Measurements from ENCODE around the gene LIN52.

LIN52 gene

DNA sequence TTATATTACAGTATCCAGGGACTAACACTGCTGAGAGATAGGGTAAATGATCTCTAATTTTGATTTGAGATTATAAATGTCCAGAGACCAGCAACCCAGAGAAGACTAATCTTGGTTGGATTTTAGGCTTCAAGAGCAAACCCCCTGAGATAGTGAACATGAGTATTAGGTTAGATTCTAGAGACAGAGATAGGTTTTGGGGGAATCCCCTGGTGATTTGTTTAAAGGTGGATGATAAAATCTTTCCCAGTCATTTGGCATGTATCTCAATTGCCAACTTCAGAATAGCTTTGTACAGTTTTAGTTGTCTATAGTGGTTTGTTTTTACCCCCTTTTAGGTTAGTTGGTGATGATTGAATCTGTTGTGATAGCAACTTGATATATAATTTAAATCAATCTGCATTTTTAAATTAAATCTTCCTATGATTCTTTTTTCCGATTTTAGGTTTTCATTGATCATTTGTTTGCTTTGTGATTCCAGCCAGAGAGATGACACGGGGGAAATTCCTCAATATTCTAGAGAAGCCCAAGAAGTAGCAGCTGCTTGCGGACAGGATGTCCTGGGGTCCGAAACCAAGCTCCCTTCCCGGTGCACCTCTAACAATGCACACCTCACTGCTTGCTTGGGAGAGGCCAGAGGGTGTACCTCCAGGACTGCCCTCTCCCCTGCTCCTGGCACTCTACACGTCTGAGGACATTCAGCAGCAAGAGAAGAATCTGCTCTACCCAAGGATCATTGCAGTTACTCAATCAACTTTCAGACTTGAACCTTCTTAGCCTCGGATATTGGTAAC, 113.9 kb downstream of the LIN52 start:
- Histone ChIP-seq H2BK12ac (ENCODE audit: low read length) (no peak overlapping the region), H2AFZ (ENCODE audit: insufficient read depth, low read length, poor library complexity) (no peak overlapping the region), H3K79me2 (ENCODE audit: control insufficient read depth, insufficient read depth, low read length, poor library complexity) (no peaks in the 10 kb centered on the region), H3K9me3 (ENCODE audit: insufficient read depth, low read depth, low read length) (no peaks in the 10 kb centered on the region), H3K4me2 (ENCODE audit: low read length) (no peak overlapping the region), H3K9ac (ENCODE audit: low read length) (no peak overlapping the region), H3K18ac (ENCODE audit: low read length) (no peak overlapping the region), H4K91ac (ENCODE audit: low read depth, low read length) (no peak overlapping the region), H3K27ac (ENCODE audit: low read depth, low read length) (no peak overlapping the region), H3K14ac (ENCODE audit: low read length) (no peak overlapping the region), H3K4me1 (ENCODE audit: control insufficient read depth in 1 of 2, insufficient read depth in 2 of 2, low read length in 2 of 2) (no peaks in the 10 kb centered on the region), H3K36me3 (ENCODE audit: control insufficient read depth in 1 of 2, insufficient read depth in 2 of 2, low read length in 2 of 2) (peaks cover 0 to 3% of the 10 kb centered on the region in 2 experiments), H3K79me1 (ENCODE audit: low read length) (no peaks in the 10 kb centered on the region), H3K23ac (ENCODE audit: low read length) (no peak overlapping the region), H3K4ac (ENCODE audit: low read depth, low read length) (no peak overlapping the region), H2BK5ac (ENCODE audit: low read depth, low read length, poor library complexity) (no peak overlapping the region), H4K12ac (ENCODE audit: low read depth, low read length) (no peak overlapping the region), H4K8ac (ENCODE audit: low read depth, low read length) (no peak overlapping the region), H3K4me3 (ENCODE audit: low read depth, low read length) (no peak overlapping the region), H2AK5ac (ENCODE audit: low read length) (no peak overlapping the region), H3K27me3 (ENCODE audit: insufficient read depth, low read length) (no peaks in the 10 kb centered on the region), H2BK120ac (ENCODE audit: insufficient read depth, low read length, poor library complexity) (no peak overlapping the region)
- WGBS (ENCODE audit: extremely low coverage, insufficient coverage, insufficient read length) = no CpG with 5 or more reads among the region's 7 CpGs
- DNase-seq = no peak

DNA sequence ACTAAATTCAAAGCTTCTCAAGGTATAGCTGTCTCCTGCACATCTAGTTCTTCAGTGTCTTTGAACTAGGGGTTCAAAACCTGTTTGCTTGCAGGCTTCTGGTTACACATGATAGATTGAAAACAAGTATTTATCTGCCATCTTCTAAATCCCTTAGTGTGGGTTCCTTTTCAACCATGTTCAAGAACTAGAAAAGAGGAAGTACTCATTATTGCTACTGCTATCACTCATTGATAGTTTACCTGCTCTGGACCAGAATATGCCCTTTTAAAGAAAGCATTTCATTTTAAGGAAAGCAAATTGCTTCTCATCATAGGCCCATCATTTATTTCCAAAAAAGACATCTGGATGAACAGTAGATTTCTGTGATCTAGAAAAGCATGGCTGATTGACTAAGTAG, 117.4 kb downstream of the LIN52 start:
- Histone ChIP-seq H3K79me2 (ENCODE audit: control insufficient read depth, insufficient read depth, low read length, poor library complexity) (no peaks in the 10 kb centered on the region), H3K4ac (ENCODE audit: low read depth, low read length) (no peak overlapping the region), H3K9me3 (ENCODE audit: insufficient read depth, low read depth, low read length) (no peaks in the 10 kb centered on the region), H2AK5ac (ENCODE audit: low read length) (no peak overlapping the region), H3K79me1 (ENCODE audit: low read length) (no peaks in the 10 kb centered on the region), H3K23ac (ENCODE audit: low read length) (no peak overlapping the region), H4K8ac (ENCODE audit: low read depth, low read length) (no peak overlapping the region), H3K27ac (ENCODE audit: low read depth, low read length) (no peak overlapping the region), H3K4me2 (ENCODE audit: low read length) (no peak overlapping the region), H4K91ac (ENCODE audit: low read depth, low read length) (no peak overlapping the region), H3K27me3 (ENCODE audit: insufficient read depth, low read length) (no peaks in the 10 kb centered on the region), H3K36me3 (ENCODE audit: control insufficient read depth in 1 of 2, insufficient read depth in 2 of 2, low read length in 2 of 2) (peaks cover 0 to 5% of the 10 kb centered on the region in 2 experiments), H2BK12ac (ENCODE audit: low read length) (no peak overlapping the region), H3K9ac (ENCODE audit: low read length) (no peak overlapping the region), H2BK5ac (ENCODE audit: low read depth, low read length, poor library complexity) (no peak overlapping the region), H2BK120ac (ENCODE audit: insufficient read depth, low read length, poor library complexity) (no peak overlapping the region), H3K4me3 (ENCODE audit: low read depth, low read length) (no peak overlapping the region), H2AFZ (ENCODE audit: insufficient read depth, low read length, poor library complexity) (no peak overlapping the region), H4K12ac (ENCODE audit: low read depth, low read length) (no peak overlapping the region), H3K4me1 (ENCODE audit: control insufficient read depth in 1 of 2, insufficient read depth in 2 of 2, low read length in 2 of 2) (no peaks in the 10 kb centered on the region), H3K14ac (ENCODE audit: low read length) (no peak overlapping the region), H3K18ac (ENCODE audit: low read length) (no peak overlapping the region)
- DNase-seq = no peak

DNA sequence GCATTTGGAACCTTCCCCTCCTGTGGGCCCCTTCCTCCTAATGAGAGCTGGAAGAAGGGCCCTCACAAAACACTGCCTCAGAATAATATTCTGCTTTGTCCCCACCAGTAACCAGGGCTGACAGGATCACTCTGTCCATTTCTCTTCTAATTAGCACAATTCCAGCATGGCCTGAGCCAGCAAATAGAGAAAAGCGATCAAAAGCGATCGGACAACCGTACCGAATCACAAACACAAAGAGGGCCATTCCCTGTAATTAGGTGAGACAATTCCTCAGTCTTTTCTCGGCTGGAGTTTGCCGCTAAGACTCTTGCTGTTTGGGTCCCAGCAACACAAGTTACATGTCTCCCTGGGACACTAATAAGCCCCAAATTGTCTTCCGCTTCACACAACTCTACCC, 118.9 kb downstream of the LIN52 start:
- WGBS (ENCODE audit: extremely low coverage, insufficient coverage, insufficient read length) = no CpG with 5 or more reads among the region's 8 CpGs
- Histone ChIP-seq H3K9me3 (ENCODE audit: insufficient read depth, low read depth, low read length) (no peaks in the 10 kb centered on the region), H3K4me2 (ENCODE audit: low read length) (no peak overlapping the region)

DNA sequence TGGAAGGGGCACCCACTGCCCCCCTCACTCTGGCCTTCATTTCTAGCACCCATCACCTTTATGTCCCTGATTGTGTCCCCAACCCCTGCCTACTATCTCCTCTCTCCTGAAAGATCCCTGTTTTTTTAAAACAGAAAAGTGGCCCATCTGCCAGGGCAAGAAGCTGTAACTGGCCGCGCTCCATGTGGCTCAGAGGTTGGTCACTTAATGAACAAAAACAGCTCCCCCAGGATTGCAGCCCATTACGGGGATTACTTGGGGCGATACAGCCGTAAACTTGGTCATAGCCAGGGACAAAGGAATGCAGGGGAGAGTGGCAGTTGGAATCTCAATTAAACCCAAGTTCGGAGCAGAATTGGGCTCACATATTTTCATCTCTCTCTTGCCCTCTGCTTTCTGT, 119.7 kb downstream of the LIN52 start:
- Histone ChIP-seq H2AFZ (ENCODE audit: insufficient read depth, low read length, poor library complexity) (no peak overlapping the region), H4K91ac (ENCODE audit: low read depth, low read length) (no peak overlapping the region), H3K27ac (ENCODE audit: low read depth, low read length) (no peak overlapping the region), H3K23ac (ENCODE audit: low read length) (no peak overlapping the region), H3K9me3 (ENCODE audit: insufficient read depth, low read depth, low read length) (no peaks in the 10 kb centered on the region), H2BK12ac (ENCODE audit: low read length) (no peak overlapping the region), H4K12ac (ENCODE audit: low read depth, low read length) (no peak overlapping the region), H3K4me2 (ENCODE audit: low read length) (no peak overlapping the region), H2BK120ac (ENCODE audit: insufficient read depth, low read length, poor library complexity) (no peak overlapping the region), H3K79me2 (ENCODE audit: control insufficient read depth, insufficient read depth, low read length, poor library complexity) (no peaks in the 10 kb centered on the region), H3K79me1 (ENCODE audit: low read length) (no peaks in the 10 kb centered on the region), H3K4me1 (ENCODE audit: control insufficient read depth in 1 of 2, insufficient read depth in 2 of 2, low read length in 2 of 2) (no peaks in the 10 kb centered on the region), H3K27me3 (ENCODE audit: insufficient read depth, low read length) (no peaks in the 10 kb centered on the region), H3K4me3 (ENCODE audit: low read depth, low read length) (no peak overlapping the region), H3K14ac (ENCODE audit: low read length) (no peak overlapping the region), H3K18ac (ENCODE audit: low read length) (no peak overlapping the region), H3K4ac (ENCODE audit: low read depth, low read length) (no peak overlapping the region), H2AK5ac (ENCODE audit: low read length) (no peak overlapping the region), H3K36me3 (ENCODE audit: control insufficient read depth in 1 of 2, insufficient read depth in 2 of 2, low read length in 2 of 2) (peaks cover 0 to 3% of the 10 kb centered on the region in 2 experiments), H2BK5ac (ENCODE audit: low read depth, low read length, poor library complexity) (no peak overlapping the region), H4K8ac (ENCODE audit: low read depth, low read length) (no peak overlapping the region), H3K9ac (ENCODE audit: low read length) (no peak overlapping the region)
- WGBS (ENCODE audit: extremely low coverage, insufficient coverage, insufficient read length) = no CpG with 5 or more reads among the region's 6 CpGs
- no peak for DNase-seq

More for the DNA sequence above, 118.9 kb downstream of the LIN52 start:
- no peak overlapping the region for H2AK5ac ChIP-seq (ENCODE audit: low read length)
- no peaks in the 10 kb centered on the region for H3K79me1 ChIP-seq (ENCODE audit: low read length)
- no peak overlapping the region for H2AFZ ChIP-seq (ENCODE audit: insufficient read depth, low read length, poor library complexity)
- no peak overlapping the region for H4K12ac ChIP-seq (ENCODE audit: low read depth, low read length)
- H3K4me1 ChIP-seq (ENCODE audit: control insufficient read depth in 1 of 2, insufficient read depth in 2 of 2, low read length in 2 of 2) = no peaks in the 10 kb centered on the region
- DNase-seq = no peak
- H3K9ac ChIP-seq (ENCODE audit: low read length) = no peak overlapping the region
- H2BK12ac ChIP-seq (ENCODE audit: low read length) = no peak overlapping the region
- no peak overlapping the region for H3K27ac ChIP-seq (ENCODE audit: low read depth, low read length)
- H3K4ac ChIP-seq (ENCODE audit: low read depth, low read length) = no peak overlapping the region
- H3K27me3 ChIP-seq (ENCODE audit: insufficient read depth, low read length) = no peaks in the 10 kb centered on the region
- H2BK120ac ChIP-seq (ENCODE audit: insufficient read depth, low read length, poor library complexity) = no peak overlapping the region
- H4K91ac ChIP-seq (ENCODE audit: low read depth, low read length) = no peak overlapping the region
- H3K4me3 ChIP-seq (ENCODE audit: low read depth, low read length) = no peak overlapping the region
- no peaks in the 10 kb centered on the region for H3K79me2 ChIP-seq (ENCODE audit: control insufficient read depth, insufficient read depth, low read length, poor library complexity)
- H3K36me3 ChIP-seq (ENCODE audit: control insufficient read depth in 1 of 2, insufficient read depth in 2 of 2, low read length in 2 of 2) = peaks cover 0 to 5% of the 10 kb centered on the region in 2 experiments
- no peak overlapping the region for H3K23ac ChIP-seq (ENCODE audit: low read length)
- H2BK5ac ChIP-seq (ENCODE audit: low read depth, low read length, poor library complexity) = no peak overlapping the region
- H3K14ac ChIP-seq (ENCODE audit: low read length) = no peak overlapping the region
- H4K8ac ChIP-seq (ENCODE audit: low read depth, low read length) = no peak overlapping the region
- H3K18ac ChIP-seq (ENCODE audit: low read length) = no peak overlapping the region
